GM18511 (cell line): ENCODE measurements around the gene AGBL4.

Source experiments
- ATAC-seq: cut with Tn5 transposase; IDR thresholded peaks from one replicate; pipeline ENCODE4 v1.9.1; 2021; ENCODE audit warnings: mild to moderate bottlenecking, moderate library complexity; ENCODE audit not compliant: unreplicated experiment

AGBL4 gene

DNA sequence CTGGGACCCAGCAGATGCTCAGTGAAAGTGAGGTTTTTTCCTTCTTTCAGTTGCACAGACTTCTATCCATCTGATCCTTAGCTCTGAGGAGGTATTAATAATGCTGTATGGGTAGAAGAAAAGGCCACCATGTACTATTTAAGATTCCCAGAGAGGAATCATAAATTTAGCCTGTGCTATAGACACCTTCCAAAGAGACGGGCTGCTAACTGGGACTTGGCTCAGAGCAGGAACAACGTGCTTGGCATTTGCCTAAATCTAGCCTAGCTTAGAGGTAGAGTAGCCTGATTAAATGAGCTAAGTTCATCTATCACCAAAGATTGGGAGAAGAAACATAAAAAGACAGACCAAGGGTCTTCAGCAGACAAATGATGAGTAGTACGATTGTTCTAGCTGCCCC lies 1070.1 kb downstream of the AGBL4 start:
- no peak for ATAC-seq

DNA sequence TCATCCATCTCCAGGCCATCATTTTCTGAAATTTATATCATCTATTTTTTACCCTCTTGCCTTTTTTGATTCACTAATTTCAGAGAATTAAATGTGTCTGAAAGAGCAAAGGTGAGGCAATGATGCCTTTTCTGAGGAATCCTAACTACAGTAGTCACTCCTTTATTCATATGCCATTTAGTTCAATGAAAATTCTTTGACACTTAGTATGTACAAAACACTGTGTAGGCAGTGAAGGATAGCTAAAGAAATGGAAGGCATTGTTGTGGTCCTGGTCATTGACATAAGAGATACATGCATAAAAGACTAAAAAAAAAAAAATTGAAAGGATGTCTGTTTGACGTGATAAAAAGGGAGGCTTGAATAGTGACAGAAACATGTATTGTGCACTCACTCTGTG lies 1075.2 kb downstream of the AGBL4 start:
- ATAC-seq, result no peak

DNA sequence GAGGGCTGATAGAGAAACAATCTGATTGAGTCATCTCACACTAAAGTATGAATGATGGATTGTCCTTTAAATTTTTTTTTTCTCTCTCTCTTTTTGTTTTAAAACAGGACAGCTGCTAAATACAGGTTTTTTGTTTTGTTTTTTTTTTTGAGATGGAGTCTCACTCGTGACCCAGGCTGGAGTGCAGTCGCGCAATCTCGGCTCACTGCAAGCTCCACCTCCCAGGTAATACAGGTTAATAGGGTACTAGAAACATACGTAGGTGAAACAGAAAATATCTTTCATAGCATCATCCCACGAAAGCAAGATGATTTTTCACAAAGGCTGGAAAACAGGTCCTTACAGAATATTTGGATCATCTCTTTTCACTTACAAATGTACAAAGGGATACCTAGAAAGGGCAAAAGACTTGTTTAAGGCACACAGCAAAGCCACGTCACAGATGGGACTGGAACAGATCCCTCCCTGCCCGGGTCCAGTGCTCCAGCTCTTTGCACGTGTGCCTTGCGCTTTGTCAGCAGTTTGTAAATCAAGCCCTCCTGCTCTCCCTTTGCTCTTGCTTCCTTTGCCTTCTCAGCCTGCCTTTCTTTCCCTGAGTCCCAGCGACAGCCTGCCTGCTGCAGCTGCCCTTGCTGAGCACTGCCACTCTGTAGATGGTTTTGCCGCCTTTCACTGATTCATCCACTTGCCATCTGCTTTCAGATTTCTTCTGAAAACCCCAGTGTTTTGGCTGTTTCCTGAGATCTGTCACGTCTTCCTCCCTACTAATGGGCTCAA lies 1075.8 kb downstream of the AGBL4 start:
- no peak for ATAC-seq

DNA sequence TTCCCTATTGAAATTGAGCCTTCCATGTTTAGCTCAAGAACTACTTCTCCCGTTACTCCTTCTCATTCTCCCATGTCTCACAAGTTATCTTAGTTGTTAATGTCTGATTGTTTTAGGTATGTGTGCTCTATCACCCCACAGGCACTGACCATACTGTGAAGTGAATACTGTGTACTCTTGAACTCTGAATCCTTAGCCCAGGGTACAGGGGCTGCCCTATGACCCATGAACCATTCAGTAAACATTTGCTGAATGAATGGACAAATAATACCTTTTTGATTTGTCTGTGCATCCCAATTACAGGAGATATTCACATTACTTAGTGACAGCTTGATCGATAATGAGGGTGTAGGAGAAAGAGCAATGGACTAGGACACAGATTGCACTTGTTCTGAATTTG lies 1077.7 kb downstream of the AGBL4 start:
- ATAC-seq, result no peak

DNA sequence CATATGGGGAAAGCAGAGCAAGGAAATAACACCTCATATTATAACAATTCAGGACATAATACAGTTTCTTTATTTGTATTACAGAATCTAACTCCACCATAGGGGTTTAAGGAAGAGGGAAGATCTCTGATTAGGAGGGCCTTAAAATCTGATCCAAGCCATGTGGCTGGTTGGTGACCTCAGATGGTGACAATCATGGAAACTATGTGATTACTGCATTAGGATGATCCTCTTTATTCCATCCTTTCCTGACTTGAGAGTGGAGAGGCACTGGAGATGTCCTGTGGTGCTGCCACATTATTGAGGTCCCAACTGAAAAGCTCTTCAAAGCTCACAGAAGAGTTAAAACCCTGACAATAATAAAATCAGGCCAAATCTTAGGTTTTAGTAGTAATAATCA lies 1078.9 kb downstream of the AGBL4 start:
- ATAC-seq, result no peak

DNA sequence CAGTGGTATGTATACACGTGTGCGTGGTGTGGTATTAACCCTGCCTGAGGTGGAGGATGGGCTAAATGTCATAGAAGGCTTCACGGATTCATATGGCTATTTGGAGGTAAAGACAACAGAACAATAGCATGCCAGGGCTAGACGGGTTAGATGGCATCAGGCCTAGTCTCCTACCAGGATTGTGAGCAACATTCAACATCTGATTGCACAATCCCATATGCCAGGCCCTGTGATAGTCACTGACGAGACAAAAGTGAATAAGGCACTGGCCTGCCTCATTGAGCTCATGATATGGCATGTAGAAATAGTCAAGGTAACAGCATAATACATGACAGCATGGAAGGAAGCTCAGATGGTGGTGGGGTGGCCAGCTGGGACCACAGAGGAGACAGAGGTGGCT lies 1079.9 kb downstream of the AGBL4 start:
- ATAC-seq, result no peak

DNA sequence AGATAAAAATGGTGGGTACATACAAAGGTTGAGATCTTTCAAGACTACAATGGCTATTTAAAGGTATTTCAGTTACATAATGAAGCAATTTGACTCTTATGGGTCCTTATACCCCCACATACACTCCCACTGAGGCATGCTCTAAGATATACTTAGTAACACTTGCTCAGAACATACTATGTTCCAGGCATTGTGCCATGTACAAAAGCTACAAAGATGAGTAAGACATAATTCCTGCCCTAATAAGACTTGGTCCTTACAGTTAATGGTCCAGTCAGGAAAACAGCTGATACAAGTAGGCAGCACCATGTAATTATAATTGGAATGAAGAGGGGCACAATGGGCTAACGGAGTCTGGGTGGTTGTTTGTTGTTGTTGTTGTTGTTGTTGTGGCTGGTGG lies 1080.4 kb downstream of the AGBL4 start:
- ATAC-seq, result no peak

DNA sequence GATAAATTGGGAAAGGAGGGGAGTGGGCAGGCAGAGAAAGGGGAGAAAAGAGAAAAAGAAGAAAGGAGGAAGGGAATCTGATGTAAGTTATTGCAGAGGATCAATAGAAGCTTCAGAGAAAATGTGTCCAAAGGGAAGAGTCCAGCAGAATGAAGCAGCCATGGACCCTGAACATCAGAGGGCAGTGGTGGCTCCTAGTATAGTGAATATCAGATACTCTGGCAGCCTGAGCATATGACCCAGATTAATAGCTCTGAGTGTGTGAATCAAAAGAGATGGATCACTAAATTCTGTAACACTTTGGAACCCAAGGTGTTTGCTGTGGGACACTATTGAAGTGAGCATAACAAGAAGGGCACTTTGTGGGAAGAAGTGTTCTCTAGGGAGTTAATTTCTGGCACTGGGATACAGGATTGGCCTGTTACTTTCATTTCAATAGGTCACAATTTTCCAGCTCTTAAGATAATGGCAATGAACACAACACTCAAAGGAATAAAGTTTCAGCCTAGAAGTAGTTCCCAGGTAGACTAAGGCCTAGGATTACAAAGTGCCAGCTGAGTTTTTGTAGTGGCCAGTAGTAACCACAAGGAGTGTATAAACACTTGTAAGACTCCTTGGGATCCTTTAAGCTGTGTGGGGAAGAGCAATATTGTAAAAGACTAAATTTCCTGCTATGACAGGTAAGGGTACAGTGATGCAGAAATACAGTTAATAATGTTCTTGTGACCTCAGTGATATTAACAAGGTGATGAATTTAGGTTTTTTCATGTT lies 1082.6 kb downstream of the AGBL4 start:
- ATAC-seq, result no peak

DNA sequence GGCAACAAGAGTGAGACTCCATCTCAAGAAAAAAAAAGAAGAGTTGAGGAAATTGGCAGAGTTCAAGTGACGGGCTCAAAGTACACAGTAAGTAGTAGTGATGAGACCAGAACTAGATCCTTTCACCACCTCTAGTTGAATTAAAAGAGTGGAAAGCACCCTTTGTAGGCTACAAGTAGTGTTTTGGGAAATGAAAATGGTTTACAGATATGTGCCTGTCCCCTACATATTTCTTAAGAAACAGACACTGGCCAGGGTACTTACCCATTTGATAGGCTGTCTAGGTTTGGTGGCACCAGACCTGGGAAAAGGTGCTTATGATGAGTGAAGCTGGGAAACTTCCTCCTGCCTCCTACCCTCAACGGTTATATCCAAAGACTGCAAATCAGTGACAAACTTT lies 1083.4 kb downstream of the AGBL4 start:
- ATAC-seq, result no peak

DNA sequence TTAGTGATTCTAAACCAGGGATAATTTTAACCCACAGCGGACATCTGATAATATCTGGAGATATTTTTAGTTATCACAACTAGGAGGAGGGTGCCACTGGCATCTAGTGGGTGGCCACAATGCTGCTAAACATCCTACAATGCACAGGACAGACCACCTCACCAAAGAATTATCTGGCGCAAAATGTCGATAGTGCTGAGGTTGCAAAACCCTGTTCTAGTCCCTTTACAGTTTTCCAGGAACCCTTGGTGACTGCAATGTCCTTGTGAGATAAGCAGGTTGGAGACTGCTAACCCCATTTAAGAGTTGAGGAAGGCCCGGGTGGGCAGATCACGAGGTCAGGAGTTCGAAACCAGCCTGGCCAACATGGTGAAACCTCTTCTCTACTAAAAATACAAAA lies 1083.9 kb downstream of the AGBL4 start:
- ATAC-seq, result no peak

DNA sequence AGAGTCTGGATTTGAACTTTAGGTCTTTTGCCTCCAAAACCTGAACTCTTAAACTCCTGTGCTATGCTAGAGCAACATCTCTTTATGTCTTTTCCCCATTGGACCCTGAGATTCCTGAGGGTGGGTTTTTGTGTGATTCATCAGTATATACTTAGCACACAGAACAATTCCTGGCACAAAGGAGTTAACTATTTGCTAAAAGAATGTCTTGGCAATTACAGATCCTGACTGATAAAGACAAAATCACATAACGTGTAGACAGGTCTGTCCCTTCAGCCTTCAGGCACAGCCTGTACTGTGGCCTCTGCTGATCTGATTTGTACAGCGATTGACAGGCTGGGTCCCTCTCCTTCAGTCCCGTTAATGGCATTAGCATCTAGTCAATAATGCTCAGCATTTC lies 1084.7 kb downstream of the AGBL4 start:
- no peak for ATAC-seq

DNA sequence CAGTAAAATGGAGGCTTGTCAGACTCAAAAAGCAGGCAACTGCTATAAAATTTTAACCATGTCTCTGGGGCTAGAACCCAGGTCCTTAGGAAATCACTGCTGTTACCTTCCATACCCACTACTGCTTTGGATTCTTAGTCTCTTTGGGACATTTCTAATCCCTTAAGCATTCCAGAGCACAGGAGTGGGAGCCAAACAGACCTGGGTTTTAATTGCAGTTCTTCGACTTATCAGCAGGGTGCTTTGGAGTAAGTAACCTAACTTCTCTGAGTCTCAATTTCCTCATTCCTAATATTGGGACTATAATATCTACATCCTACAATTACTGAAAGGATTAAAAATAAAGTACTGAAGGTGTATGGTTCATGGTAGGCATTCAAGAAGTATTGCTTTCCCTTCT lies 1086.0 kb downstream of the AGBL4 start:
- no peak for ATAC-seq

DNA sequence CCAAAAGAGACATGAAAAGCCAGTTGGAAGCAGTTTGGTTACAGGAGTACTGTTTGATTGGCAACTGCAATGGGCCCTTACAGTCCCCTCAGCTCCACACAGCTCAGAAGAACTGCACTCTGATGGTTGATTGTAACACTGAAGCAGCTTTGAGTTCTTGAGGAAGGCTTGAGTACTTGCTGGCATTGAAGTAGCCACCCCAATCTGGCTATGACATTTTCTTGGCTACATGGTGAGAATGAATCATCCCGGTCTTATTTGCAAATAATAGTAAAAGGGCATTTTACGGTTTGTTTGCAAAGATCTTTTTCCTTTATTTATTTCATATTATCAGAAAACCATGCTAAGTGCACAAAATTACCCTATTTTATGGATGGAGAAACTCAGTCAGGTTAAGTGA lies 1087.3 kb downstream of the AGBL4 start:
- ATAC-seq, result no peak

DNA sequence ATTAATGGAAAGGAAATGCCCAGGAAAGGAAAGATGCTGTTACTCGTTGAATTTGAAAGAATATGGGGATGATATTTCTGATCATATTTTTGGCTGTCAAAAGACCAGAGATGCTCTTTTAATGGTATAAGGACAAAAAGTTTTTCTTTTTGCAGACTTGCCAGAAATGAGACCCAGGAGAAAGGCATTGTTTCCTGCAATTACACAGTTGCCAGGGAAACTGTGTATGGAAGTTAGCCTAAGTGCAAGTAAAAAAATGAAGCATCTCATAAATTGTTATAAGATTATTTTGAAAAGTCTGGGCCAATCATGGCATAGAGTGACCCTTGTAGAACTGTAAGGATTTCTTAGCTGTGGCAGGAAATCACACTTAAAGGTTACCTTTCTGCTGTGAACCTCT lies 1091.4 kb downstream of the AGBL4 start:
- ATAC-seq, result no peak

DNA sequence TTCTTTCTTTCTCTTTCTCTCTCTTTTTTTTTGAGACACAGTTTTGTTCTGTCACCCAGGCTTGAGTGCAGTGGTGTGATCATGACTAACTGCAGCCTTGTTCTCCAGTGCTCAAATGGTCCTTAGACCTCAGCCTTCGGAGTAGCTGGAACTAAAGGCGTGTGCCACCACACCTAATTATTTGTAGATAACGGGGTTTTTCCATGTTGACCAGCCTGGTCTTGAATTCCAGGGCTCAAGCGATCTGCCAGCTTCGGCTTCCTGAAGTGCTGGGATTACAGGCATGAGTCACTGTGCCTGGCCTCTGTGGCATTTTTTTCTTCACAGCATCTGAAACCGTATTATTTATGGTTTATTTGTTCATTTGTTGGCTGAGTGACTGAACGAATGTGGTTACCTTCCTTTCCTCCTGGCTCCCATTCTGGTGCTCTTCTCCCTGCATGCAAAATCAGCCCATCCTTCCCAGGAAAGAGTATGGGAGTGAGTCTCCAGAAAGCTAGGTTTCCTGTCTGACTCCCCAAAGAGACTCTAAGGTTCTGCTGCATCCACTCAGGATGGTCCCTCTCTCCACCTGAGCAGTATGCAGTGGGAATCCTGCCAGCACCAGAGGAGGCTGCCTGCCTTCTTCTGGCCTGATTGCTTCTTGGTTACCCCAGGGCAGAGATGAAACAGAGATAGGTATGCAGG lies 1092.1 kb downstream of the AGBL4 start:
- ATAC-seq, result no peak

DNA sequence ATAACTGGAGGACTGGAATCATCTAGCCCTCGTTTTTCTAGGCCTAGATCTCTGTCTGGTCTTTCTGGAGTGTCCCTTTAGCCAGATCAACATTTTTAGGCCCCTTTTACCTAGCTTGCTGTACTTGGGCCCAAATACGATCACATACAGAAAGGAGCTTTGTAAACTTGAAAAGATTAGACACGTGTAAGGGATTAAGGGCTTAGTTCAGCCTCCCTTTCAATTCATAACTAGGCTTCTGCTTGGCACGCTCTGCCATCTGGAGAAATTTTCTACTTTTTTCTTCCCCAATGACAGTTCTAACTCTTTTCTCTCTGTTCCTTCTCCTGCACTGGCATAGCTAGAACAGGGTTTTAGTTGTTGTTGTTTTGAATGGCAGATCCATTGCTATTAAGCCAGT lies 1093.7 kb downstream of the AGBL4 start:
- ATAC-seq, result no peak

DNA sequence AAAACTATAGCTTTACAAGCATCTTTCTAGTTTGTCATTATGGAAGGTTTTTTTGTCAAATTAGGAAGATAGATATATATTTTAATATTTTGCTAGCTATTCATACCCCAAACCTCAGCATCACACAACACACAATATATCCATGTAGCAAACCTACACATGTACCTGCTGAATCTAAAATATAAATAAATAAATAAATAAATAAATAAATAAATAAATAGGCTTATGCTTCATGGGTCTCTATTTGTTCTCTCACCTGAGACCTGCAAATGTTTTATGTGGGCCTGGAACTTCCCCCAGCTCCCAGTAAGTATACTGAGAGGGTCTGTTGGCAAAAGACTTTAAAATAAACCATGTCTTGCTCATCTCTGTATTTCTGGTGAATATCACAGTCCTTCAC lies 1099.7 kb downstream of the AGBL4 start:
- no peak for ATAC-seq

DNA sequence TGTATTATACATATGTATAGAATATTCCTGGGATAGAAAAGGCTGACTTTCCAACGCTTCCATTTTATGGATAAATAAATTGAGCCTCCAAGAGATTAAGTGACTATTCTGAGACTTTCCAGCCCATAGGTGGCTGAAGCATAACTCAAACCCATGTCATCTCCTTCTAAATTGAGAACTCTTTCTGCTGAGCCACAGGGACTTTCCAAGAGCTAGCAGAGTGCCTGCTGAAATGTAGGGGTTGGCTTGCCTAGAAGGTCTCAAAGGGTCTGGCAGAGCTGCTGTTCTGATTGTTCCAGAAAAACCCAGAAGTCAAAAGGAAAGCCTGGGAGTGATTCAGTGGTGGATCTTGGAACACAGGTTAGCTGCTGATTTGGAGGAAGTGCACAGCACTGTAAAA lies 1100.6 kb downstream of the AGBL4 start:
- ATAC-seq, result no peak

DNA sequence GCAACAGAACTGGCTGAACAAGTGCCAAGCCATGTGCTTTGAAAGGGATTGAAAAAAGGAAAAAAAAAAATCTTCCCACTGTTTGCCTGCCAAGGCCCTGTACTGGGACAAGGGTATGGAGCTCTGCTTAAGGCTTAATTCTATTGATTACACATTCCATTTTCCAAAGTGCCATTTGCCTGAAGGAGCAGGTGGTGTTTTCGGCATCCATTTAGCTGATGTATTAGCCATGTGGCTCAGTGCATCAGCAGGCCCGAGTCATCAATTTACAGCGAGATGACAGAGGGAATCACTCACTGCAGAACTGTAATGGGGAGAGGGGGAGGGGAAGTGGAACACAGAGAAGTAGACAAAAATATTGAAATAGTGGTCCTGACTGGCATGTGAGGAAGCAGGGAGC lies 1102.9 kb downstream of the AGBL4 start:
- ATAC-seq, result no peak

DNA sequence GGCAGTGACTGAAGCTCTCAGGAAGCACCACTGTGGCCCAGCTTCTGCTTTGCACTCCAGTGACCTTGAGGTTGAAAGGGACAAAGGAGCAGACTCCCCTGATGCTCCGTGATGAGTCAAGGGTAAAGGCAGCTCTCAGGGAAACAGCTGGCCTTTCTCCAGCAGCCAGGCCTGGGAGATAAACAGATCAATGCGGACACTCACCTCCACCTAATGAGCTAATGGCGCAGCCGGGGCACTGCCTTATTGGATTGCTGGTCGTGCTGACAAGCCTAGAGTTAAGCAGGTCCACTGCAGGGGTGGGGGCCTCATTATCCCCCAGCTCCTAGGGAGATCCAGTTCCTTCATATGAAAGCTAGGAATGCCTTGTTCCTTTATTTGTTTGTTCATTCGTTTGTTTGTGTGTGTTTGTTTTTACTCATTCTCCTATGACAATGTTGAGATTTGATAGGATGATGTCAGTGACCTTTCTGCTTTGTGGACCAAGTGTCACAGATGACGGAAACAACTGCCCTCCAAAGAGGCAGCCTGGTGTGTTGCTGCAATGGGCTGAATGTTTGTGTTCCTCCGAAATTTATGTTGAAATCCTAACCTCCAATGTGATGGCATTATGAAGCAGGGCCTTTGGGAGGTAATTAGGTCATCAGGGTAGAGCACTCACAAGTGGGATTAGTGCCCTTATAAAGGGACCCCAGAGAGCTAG lies 1105.7 kb downstream of the AGBL4 start:
- ATAC-seq, result no peak

DNA sequence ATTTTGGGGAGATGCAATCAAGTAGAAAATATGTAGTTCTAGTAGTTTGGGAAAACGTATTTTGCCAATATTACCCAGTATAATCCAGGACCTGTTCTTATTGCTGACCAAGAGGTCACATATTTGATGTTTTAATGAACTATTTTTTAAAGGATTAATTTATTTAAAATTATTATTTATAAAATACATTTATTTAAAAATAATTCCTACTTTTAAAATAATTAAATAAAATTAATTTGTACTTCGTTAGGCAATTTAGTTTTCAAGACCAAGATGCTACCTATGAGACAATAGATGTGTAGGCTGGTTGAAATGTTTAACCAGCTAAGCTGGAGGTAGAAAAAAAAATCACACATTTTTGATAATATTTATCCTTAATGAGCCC lies 1106.7 kb downstream of the AGBL4 start:
- no peak for ATAC-seq
